Upper lobe of left lung (tissue), 4 donors: ENCODE results near the gene PSMB3.

Experiments
- CTCF ChIP-seq, 6 experiments: fragments of 450-650 bp in 4 of 6; fragments of 200-600 bp in 2 of 6; sonication (generic) in 2 of 6; IDR thresholded peaks; one replicate each; pipeline ENCODE4 v1.5.1; 2016 to 2019; ENCODE audit warnings: antibody characterized with exemption in 6 of 6
- EP300 ChIP-seq, 4 donors: sonication (generic); formaldehyde crosslinking; IDR thresholded peaks; one replicate each; pipeline ENCODE4 v1.5.1; 2017; ENCODE audit warnings: antibody characterized with exemption in 4 of 4, control low read depth in 2 of 4
- POLR2A ChIP-seq, 4 donors: fragments of 450-650 bp; IDR thresholded peaks; one replicate each; pipeline ENCODE4 v1.5.1; 2016 to 2017; ENCODE audit warnings: antibody characterized with exemption in 4 of 4, mild to moderate bottlenecking in 2 of 4
- POLR2AphosphoS5 ChIP-seq, 2 donors: sonication (generic); formaldehyde crosslinking; IDR thresholded peaks; one replicate each; pipeline ENCODE4 v1.5.1; 2017; ENCODE audit warnings: antibody characterized with exemption in 2 of 2

- TF ChIP-seq CTCF (IDR thresholded peaks at IDR 0.05), result no peak
- peak in 2 of 4 donors; percentile 64 to 70 for TF ChIP-seq POLR2A (IDR thresholded peaks at IDR 0.05)
- peak; percentile 32 to 65 for TF ChIP-seq POLR2AphosphoS5 (IDR thresholded peaks at IDR 0.05)
- no peak for TF ChIP-seq EP300 (IDR thresholded peaks at IDR 0.05)
Observed at GRCh38 chr17:38703742-38704605, 48.6 kb upstream of the PSMB3 start.
